Activated T-helper 2 cell treated with anti-CD3 and anti-CD28 coated beads, Interferon-gamma antibody, Interleukin-2, Interleukin-4, amounts not matched to agents 10 μg/mL and 5 μg/mL and 100 μg/mL, durations not matched to agents 14 hours and 24 hours and 36 hours (primary cell): ENCODE measurements around the gene CHST11. TPM values are rescaled to one million over a fixed set of nuclear protein-coding genes. Genes with fewer than 3 reads are reported as not detected.

Experiments used
- DNase-seq: peaks from one replicate; pipeline ENCODE4 v3.0.0; 2021; ENCODE audit warnings: low spot score
- H3K27ac Mint-ChIP-seq: one replicate; pipeline ENCODE4 v1.8.0; 2021; ENCODE audit warnings: mixed read lengths
- H3K27me3 Mint-ChIP-seq: one replicate; pipeline ENCODE4 v1.8.0; 2021; ENCODE audit warnings: low read depth, mixed read lengths
- H3K36me3 Mint-ChIP-seq: one replicate; pipeline ENCODE4 v1.8.0; 2021; ENCODE audit warnings: low read depth, mixed read lengths
- H3K4me1 Mint-ChIP-seq: one replicate; pipeline ENCODE4 v1.8.0; 2021; ENCODE audit warnings: low read depth, mixed read lengths
- H3K4me3 Mint-ChIP-seq: one replicate; pipeline ENCODE4 v1.8.0; 2021; ENCODE audit warnings: low read depth, mild to moderate bottlenecking, moderate library complexity, mixed read lengths
- H3K9me3 Mint-ChIP-seq: one replicate; pipeline ENCODE4 v1.8.0; 2021; ENCODE audit warnings: mixed read lengths
- intact Hi-C: fragments of 100-400 bp; cut with micrococcal nuclease; formaldehyde crosslinking; loops from one replicate; pipeline ENCODE4 v1.15.1; 2023
- total RNA-seq: library from RNA; stranded (reverse); gene quantifications from 2 replicates; pipeline ENCODE4 v1.2.3, GENCODE V29; 2022

CHST11 gene
- total RNA-seq, 1 donor from 2014 or later, result 50.6 TPM

DNA sequence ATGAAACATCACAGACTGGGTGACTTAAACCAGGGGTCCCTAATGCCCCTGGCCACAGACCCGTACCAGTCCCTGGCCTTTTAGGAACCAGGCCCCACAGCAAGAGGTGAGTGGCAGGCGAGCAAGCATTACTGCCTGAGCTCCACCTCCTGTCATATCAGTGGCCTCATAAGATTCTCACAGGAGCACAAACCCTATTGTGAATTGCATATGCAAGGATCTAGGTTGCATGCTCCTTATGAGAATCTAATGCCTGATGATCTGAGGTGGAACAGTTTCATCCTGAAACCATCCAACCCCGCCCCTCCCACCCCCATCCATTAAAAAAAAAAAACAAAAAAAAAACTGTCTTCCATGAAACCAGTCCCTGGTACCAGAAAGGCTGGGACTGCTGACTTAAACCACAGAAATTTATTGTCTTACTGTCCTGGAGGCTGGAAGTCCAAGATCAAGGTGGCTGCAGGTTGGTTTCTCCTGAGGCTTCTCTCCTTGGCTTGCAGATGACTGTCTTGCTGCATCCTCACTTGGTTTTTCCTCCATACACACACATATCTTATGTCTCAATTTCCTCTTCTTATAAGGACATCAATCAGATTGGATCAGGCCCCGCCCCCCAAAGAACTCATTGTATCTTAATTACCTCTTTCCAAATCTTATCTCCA lies 235.9 kb downstream of the CHST11 start:
- Mint-ChIP-seq H3K27ac (peak overlapping the region; percentile 89), H3K9me3 (peaks cover 5% of the 10 kb centered on the region), H3K36me3 (peaks cover 59% of the 10 kb centered on the region), H3K27me3 (no peaks in the 10 kb centered on the region), H3K4me1 (peaks cover 80% of the 10 kb centered on the region), H3K4me3 (no peak overlapping the region)
- intact Hi-C loops, result no loop called here
- DNase-seq, result no peak

DNA sequence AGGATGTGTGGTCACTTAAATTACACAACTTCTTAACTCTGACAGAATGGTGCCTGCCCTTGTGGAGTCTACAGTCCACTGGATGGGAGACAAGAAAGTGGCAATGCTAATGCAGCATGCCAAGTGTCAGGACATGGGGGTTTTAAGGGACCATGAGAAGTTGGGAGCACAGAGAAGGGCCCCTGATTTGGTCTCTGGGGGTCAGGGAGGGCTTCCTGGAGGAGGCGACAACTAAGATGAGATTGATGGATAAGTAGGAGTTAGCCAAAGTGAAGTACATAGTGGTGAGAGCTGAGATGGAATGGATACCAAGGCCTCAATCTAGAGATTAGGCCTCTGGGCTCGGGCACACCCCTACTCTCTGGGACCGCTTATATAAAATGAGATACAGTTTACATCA lies 236.7 kb downstream of the CHST11 start:
- H3K4me1 Mint-ChIP-seq, result peaks cover 80% of the 10 kb centered on the region
- peaks cover 5% of the 10 kb centered on the region for H3K9me3 Mint-ChIP-seq
- H3K27me3 Mint-ChIP-seq, result no peaks in the 10 kb centered on the region
- no peak overlapping the region for H3K4me3 Mint-ChIP-seq
- no peak for DNase-seq
- H3K36me3 Mint-ChIP-seq, result peaks cover 66% of the 10 kb centered on the region
- intact Hi-C loops, result no loop called here
- peak overlapping the region; percentile 89 for H3K27ac Mint-ChIP-seq

DNA sequence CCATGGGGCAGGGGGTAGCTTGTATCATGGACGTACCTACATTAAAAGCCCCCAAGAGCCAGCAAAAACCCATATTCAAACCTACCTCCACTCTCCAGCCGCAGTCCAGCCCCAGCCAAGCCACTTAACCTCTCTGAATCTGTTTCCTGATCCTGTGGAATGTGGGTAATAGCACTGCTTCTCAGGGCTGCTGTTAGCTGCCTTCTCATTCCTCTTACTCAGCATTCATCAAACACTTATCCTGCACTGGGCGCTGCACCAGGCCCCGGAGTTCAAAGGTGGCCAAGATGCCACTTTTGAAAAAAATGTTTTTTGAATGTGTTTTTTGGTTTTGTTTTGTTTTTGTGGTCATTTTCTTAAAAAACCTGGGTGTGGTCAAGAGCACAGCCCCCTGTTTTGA lies 237.4 kb downstream of the CHST11 start:
- H3K27ac Mint-ChIP-seq, result peak overlapping the region; percentile 89
- intact Hi-C loops, result loop anchor here (2.0 kb wide), 2 partner anchors 27 to 231 kb away; no protein-coding TSS in a partner anchor
- peaks cover 79% of the 10 kb centered on the region for H3K4me1 Mint-ChIP-seq
- peaks cover 5% of the 10 kb centered on the region for H3K9me3 Mint-ChIP-seq
- no peak for DNase-seq
- no peaks in the 10 kb centered on the region for H3K27me3 Mint-ChIP-seq
- H3K4me3 Mint-ChIP-seq, result no peak overlapping the region
- peaks cover 63% of the 10 kb centered on the region for H3K36me3 Mint-ChIP-seq

DNA sequence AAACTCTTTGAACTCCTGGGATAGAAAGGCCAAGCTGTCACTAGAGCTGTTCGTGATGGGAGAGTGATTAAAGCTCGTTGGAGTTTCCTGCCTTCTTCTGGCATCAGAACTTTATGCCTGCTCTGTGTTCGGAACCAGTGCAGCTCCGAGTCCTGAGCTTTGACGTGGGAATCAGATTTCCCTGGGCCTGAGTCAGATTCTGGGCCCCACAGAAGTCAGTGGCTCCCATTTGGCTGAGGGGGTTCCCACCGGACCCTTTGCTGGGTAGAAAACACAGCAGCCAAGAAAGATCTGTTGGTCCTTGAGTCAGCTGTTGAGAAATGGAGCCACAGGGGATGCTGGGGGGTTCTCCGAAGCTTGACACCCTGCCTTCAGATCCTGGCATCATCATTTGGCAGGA lies 238.0 kb downstream of the CHST11 start:
- intact Hi-C loops, result loop anchor here (1.0 to 5.0 kb wide), 7 partner anchors 7 to 232 kb away; no protein-coding TSS in a partner anchor
- no peak overlapping the region for H3K4me3 Mint-ChIP-seq
- peaks cover 5% of the 10 kb centered on the region for H3K9me3 Mint-ChIP-seq
- no peak for DNase-seq
- peaks cover 63% of the 10 kb centered on the region for H3K36me3 Mint-ChIP-seq
- peak overlapping the region; percentile 89 for H3K27ac Mint-ChIP-seq
- peaks cover 78% of the 10 kb centered on the region for H3K4me1 Mint-ChIP-seq
- no peaks in the 10 kb centered on the region for H3K27me3 Mint-ChIP-seq

DNA sequence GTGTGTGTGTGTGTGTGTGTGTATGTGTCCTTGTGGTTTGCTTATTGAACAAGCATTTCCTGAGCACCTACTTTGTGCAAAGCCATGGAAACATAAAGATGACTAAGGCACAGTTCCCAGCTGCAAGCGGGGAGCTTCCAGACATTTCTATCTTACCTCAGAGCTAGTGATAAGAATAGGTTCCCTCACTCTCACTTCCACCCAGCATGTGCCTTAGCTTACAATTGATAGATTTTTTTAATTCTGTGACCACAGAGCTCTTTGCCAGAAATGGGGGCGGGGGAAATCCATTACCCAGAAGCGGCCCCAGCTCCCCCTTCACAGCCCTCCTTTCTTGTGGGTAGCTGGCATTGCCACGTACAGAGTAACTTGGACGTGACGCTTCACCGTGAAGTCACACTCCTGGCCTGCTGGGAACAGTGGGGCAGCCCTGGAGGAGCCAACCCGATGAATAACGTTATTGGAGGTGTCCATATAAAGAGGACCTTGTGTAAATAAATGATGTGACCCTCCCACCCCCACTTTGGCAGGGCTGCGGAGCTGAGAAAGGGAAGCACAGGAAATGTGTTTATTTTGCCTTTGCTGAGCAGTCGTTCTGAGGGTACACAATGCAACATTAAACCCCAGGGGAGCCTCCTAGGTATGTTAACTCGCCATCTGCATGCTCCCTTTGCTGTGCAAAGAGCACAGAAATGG lies 238.9 kb downstream of the CHST11 start:
- Mint-ChIP-seq H3K27me3 (no peaks in the 10 kb centered on the region), H3K4me3 (peak overlapping the region; percentile 34), H3K27ac (peak overlapping the region; percentile 89), H3K4me1 (peaks cover 73% of the 10 kb centered on the region), H3K9me3 (peaks cover 5% of the 10 kb centered on the region), H3K36me3 (peaks cover 55% of the 10 kb centered on the region)
- intact Hi-C loops, result loop anchor here (1.0 to 5.0 kb wide), 7 partner anchors 8 to 233 kb away; no protein-coding TSS in a partner anchor
- DNase-seq, result peak; percentile 51

DNA sequence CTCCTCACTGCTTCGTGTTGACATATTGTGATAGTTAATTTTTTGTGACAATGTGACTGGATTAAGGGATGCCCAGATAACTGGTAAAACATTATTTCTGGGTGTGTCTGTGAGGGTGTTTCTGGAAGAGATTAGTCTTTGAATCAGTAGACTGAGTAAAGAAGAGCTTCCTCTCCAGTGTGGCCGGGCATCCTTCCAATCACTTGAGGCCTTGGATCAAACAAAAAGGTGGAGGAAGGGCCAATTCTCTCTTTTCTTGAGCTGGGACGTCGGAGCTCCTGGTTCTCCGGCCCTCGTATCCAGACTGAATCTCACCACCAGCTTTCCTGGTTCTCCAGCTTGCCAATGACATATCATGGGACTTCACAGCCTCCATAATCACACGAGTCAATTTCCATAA lies 240.4 kb downstream of the CHST11 start:
- peaks cover 62% of the 10 kb centered on the region for H3K4me1 Mint-ChIP-seq
- H3K27me3 Mint-ChIP-seq, result no peaks in the 10 kb centered on the region
- H3K4me3 Mint-ChIP-seq, result no peak overlapping the region
- intact Hi-C loops, result loop anchor here (5.0 kb wide), 2 partner anchors 115 to 220 kb away; no protein-coding TSS in a partner anchor
- peaks cover 44% of the 10 kb centered on the region for H3K36me3 Mint-ChIP-seq
- no peak for DNase-seq
- peaks cover 5% of the 10 kb centered on the region for H3K9me3 Mint-ChIP-seq
- H3K27ac Mint-ChIP-seq, result no peak overlapping the region

DNA sequence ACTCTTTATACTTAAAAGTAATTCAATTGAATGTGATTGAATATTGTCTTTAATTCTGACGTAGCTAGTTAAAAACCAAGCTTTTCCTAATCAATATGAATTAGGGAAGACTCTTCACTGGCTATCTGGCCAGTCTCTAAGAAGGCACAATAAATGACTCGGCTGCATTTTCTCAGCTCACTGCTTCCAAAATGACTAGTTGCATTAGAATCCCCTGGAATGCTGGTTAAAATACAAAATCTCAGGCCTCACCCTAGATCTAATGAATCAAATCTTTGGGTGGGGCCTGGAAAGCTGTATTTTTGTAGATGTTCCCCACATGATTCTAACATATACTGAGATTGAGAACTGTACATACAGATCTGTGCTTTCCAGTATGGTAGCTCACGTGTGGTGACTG lies 242.1 kb downstream of the CHST11 start:
- intact Hi-C loops, result loop anchor here (5.0 kb wide), 2 partner anchors 117 to 222 kb away; no protein-coding TSS in a partner anchor
- H3K27me3 Mint-ChIP-seq, result no peaks in the 10 kb centered on the region
- H3K9me3 Mint-ChIP-seq, result no peaks in the 10 kb centered on the region
- no peak for DNase-seq
- peaks cover 54% of the 10 kb centered on the region for H3K4me1 Mint-ChIP-seq
- no peak overlapping the region for H3K4me3 Mint-ChIP-seq
- H3K36me3 Mint-ChIP-seq, result peaks cover 34% of the 10 kb centered on the region
- no peak overlapping the region for H3K27ac Mint-ChIP-seq

DNA sequence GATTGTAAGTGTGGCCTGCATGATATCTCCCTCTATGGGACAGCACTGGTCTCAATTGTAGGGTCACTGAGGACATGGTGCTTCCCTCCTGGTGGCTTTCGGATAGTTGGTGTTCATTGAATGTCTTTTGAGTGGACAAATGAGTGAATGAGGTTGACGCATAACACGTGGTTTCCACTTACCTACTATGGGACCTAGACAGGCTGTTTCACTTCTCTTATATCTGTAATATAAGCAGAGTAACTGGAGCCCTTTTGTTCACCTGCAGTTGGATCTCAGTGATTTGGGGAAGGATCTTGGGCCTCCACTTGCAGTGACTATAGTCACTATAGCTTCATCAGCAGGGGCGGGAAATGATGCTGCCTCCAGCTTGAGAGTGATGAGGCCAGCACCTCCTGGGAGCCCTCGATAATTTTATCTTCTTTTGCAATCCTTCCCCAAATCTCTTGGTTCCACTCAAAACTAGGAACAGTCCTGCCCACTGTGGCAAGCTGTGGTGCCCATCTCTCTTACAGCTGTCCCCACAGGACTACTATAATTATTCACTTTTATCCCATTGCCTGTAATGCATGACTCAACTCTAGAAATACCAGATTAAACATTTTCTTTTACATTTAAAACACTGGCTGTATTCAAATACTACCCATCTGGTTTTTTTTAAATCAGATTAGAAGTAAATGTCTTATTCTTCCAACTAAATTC lies 242.9 kb downstream of the CHST11 start:
- intact Hi-C loops, result loop anchor here (5.0 kb wide), 2 partner anchors 117 to 222 kb away; no protein-coding TSS in a partner anchor
- Mint-ChIP-seq H3K4me1 (peaks cover 47% of the 10 kb centered on the region), H3K9me3 (no peaks in the 10 kb centered on the region), H3K36me3 (peaks cover 29% of the 10 kb centered on the region), H3K27ac (peak overlapping the region; percentile 78), H3K4me3 (no peak overlapping the region), H3K27me3 (no peaks in the 10 kb centered on the region)
- no peak for DNase-seq

DNA sequence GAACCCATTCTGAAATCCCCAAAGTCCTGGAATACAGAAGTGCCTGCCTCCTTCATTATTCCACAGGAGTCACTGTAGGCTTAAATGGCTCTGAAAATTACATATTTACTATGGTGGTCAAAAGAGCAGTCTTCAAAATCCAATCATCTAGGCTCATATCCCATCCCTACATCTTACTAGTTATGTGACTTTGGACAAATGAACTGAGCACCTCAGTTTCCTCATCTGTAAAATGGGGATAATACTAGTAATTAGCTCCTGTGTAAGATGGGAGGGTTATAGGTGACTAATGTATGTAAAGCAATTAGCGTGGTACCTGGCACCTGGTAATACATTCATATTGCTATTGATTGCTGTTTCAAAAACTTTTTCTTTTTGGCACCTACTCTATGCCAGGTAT lies 243.6 kb downstream of the CHST11 start:
- no peaks in the 10 kb centered on the region for H3K9me3 Mint-ChIP-seq
- H3K36me3 Mint-ChIP-seq, result peaks cover 29% of the 10 kb centered on the region
- intact Hi-C loops, result no loop called here
- H3K4me3 Mint-ChIP-seq, result no peak overlapping the region
- peaks cover 44% of the 10 kb centered on the region for H3K4me1 Mint-ChIP-seq
- H3K27ac Mint-ChIP-seq, result no peak overlapping the region
- DNase-seq, result no peak
- no peaks in the 10 kb centered on the region for H3K27me3 Mint-ChIP-seq

DNA sequence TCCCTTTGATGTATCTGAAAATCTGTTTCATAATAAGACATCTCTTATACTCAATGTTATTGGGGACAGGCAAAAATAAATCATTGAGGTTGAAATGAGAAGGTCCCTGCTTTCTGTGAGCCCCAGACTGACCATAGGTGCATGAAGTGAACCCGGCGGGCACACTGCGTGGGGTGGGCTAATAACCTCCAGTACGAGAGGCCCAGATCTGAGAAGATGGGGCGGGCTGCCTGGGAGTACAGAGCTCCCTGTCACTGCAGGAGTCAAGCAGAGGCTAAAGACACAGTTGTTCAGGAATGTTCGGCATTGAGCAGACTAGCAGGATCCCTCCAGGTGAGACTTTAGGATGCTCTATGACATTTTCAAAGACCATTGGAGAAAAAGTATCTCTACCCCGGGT lies 244.6 kb downstream of the CHST11 start:
- Mint-ChIP-seq H3K4me1 (peaks cover 38% of the 10 kb centered on the region), H3K9me3 (no peaks in the 10 kb centered on the region), H3K36me3 (peaks cover 27% of the 10 kb centered on the region), H3K27ac (no peak overlapping the region), H3K4me3 (no peak overlapping the region), H3K27me3 (no peaks in the 10 kb centered on the region)
- intact Hi-C loops, result no loop called here
- no peak for DNase-seq

DNA sequence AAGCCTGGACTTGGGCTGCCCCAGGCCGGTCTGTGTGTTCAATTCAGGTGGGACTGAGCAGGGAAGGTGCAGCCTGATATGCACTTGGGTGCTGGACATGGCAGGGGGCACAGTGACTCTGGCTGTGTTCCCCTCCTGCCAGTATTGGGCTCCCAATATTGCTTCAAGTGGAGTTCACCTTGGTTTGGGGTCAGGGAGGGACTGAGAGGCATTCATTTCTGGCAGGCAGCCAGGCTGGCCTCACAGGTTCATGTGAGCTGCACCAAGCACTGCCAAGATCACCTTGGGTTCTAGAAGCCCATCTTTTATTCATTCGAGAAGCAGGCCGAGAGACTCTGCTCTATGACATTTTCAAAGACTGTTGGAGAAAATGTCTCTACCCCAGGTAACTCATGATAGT lies 245.0 kb downstream of the CHST11 start:
- H3K36me3 Mint-ChIP-seq, result peaks cover 25% of the 10 kb centered on the region
- H3K27me3 Mint-ChIP-seq, result no peaks in the 10 kb centered on the region
- no peak overlapping the region for H3K27ac Mint-ChIP-seq
- intact Hi-C loops, result no loop called here
- peaks cover 38% of the 10 kb centered on the region for H3K4me1 Mint-ChIP-seq
- no peak overlapping the region for H3K4me3 Mint-ChIP-seq
- no peaks in the 10 kb centered on the region for H3K9me3 Mint-ChIP-seq
- no peak for DNase-seq

DNA sequence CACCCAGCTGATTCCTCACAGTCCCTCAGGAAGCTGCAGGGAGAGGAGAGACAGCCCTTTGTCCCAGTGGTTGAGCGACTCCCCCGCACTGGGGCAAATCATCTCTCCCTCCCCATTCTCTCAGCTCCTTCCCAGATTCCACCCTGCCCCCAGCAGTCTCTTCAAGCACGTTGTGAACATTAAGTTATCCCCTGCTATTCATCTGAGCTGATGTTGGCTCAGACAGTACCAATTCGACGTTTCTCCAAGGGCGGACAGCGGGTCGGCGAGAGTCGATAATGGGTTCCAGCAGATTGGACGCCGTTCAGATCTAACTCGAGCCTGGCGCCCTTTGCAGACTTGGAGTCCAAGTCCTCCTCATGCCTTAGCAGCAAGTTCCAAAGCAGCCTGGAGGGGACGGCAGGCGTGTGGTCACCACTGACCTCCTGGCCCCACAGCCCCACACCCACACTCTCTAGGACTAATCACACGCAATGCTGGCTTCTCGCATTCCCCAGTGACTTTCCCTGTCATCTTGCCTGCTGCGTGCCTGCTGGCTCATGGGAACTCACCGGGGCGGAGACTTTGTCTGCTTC lies 245.9 kb downstream of the CHST11 start:
- Mint-ChIP-seq H3K27ac (no peak overlapping the region), H3K4me1 (peaks cover 37% of the 10 kb centered on the region), H3K36me3 (peaks cover 17% of the 10 kb centered on the region), H3K9me3 (no peaks in the 10 kb centered on the region), H3K27me3 (no peaks in the 10 kb centered on the region), H3K4me3 (no peak overlapping the region)
- DNase-seq, result no peak
- intact Hi-C loops, result no loop called here
